Measurements from ENCODE around the gene NELL2.
"Not testable (repeated sequence)": the region's sequence is repeated elsewhere in the genome, so short reads cannot be mapped to it uniquely, and the experiment has no call there.

NELL2 gene

GRCh38 chr12:44834996-44835395, 41.1 kb downstream of the NELL2 start:
- not testable (repeated sequence) for H3K9ac ChIP-seq (ENCODE audit: low read depth, low read length); H3K4me1 ChIP-seq (ENCODE audit: insufficient read depth, low read length); H3K9me3 ChIP-seq (ENCODE audit: control insufficient read depth, insufficient read depth, low read length); H3K36me3 ChIP-seq (ENCODE audit: insufficient read depth, low read length)

DNA sequence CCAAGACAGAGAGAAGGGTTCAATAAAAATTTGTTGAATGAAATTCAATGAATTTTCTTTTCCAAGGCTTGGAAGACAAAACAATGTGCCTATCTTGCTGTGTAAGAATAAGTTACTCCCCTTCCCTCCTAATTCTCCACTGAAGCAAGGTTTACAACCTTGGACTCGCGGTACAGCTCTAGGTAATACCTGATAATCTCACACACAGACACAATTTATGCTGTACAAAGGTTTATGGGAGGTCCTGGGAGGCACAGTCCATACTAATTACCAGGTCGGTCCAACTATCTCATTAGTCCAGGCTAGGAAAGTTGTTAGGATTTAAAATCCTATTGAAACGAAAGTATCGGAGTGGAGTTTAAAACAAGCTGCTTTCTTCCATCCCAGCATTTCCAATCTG, 42.6 kb downstream of the NELL2 start:
- no peaks in the 10 kb centered on the region for H3K9me3 ChIP-seq (ENCODE audit: control insufficient read depth, insufficient read depth, low read length)
- H3K9ac ChIP-seq (ENCODE audit: low read depth, low read length) = no peak overlapping the region
- 0 out of 2 replicates have a peak, but pooled peaks cover 3% of the 10 kb centered on the region for H3K4me1 ChIP-seq (ENCODE audit: insufficient read depth, low read length)

DNA sequence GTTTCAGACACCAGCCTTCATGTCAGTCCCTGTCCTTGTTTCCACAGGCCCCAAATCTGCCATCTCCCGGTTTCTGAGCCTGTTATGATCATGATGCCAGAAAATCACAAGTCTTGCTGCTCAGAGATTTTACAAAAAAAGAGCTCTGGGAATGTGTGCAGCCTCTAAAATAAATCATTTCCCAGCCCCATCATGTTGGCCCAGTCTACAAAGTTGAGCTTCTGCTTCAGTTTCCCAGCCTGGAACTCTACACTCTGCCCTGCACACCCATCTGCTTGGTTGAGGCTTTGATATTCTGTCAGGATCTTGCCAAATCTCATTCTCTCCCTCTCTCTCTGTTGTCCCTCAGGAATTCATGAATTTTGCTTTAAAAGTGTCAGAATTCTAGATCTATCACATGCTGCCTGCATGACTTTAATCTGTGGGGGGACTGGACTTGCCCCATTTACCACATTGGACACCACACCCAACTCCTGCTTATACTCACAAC, 45.5 kb downstream of the NELL2 start:
- H3K9ac ChIP-seq (ENCODE audit: low read depth, low read length) = no peak overlapping the region
- H3K9me3 ChIP-seq (ENCODE audit: control insufficient read depth, insufficient read depth, low read length) = no peaks in the 10 kb centered on the region
- H3K4me1 ChIP-seq (ENCODE audit: insufficient read depth, low read length) = 0 out of 2 replicates have a peak, but pooled peaks cover 3% of the 10 kb centered on the region
- no peaks in the 10 kb centered on the region for H3K36me3 ChIP-seq (ENCODE audit: insufficient read depth, low read length)

More for the DNA sequence above, 42.6 kb downstream of the NELL2 start:
- H3K36me3 ChIP-seq (ENCODE audit: insufficient read depth, low read length) = no peaks in the 10 kb centered on the region; the same call in 1 of the 2 replicates

- Histone ChIP-seq H3K9ac (ENCODE audit: low read depth, low read length) (no peak overlapping the region), H3K9me3 (ENCODE audit: control insufficient read depth, insufficient read depth, low read length) (no peaks in the 10 kb centered on the region), H3K36me3 (ENCODE audit: insufficient read depth, low read length) (no peaks in the 10 kb centered on the region), H3K4me1 (ENCODE audit: insufficient read depth, low read length) (0 out of 2 replicates have a peak, but pooled peaks cover 3% of the 10 kb centered on the region)
Observed at GRCh38 chr12:44829045-44829444, 47.1 kb downstream of the NELL2 start.

- H3K9me3 ChIP-seq (ENCODE audit: control insufficient read depth, insufficient read depth, low read length) = no peaks in the 10 kb centered on the region
- H3K36me3 ChIP-seq (ENCODE audit: insufficient read depth, low read length) = no peaks in the 10 kb centered on the region
- H3K9ac ChIP-seq (ENCODE audit: low read depth, low read length) = no peak overlapping the region
- 0 out of 2 replicates have a peak, but pooled peaks cover 3% of the 10 kb centered on the region for H3K4me1 ChIP-seq (ENCODE audit: insufficient read depth, low read length)
Observed at GRCh38 chr12:44827832-44828438, 48.2 kb downstream of the NELL2 start.

- H3K4me1 ChIP-seq (ENCODE audit: insufficient read depth, low read length); H3K9ac ChIP-seq (ENCODE audit: low read depth, low read length); H3K9me3 ChIP-seq (ENCODE audit: control insufficient read depth, insufficient read depth, low read length); H3K36me3 ChIP-seq (ENCODE audit: insufficient read depth, low read length): not testable (repeated sequence)
Observed at GRCh38 chr12:44821702-44822101, 54.4 kb downstream of the NELL2 start.

- Histone ChIP-seq H3K36me3 (ENCODE audit: insufficient read depth, low read length) (no peaks in the 10 kb centered on the region), H3K4me1 (ENCODE audit: insufficient read depth, low read length) (no peaks in the 10 kb centered on the region), H3K9me3 (ENCODE audit: control insufficient read depth, insufficient read depth, low read length) (no peaks in the 10 kb centered on the region), H3K9ac (ENCODE audit: low read depth, low read length) (no peak overlapping the region)
Observed at GRCh38 chr12:44819884-44820283, 56.2 kb downstream of the NELL2 start.

- H3K9ac ChIP-seq (ENCODE audit: low read depth, low read length) = no peak overlapping the region
- no peaks in the 10 kb centered on the region for H3K36me3 ChIP-seq (ENCODE audit: insufficient read depth, low read length)
- no peaks in the 10 kb centered on the region for H3K4me1 ChIP-seq (ENCODE audit: insufficient read depth, low read length)
- no peaks in the 10 kb centered on the region for H3K9me3 ChIP-seq (ENCODE audit: control insufficient read depth, insufficient read depth, low read length)
Observed at GRCh38 chr12:44817687-44818086, 58.4 kb downstream of the NELL2 start.

- Histone ChIP-seq H3K9me3 (ENCODE audit: control insufficient read depth, insufficient read depth, low read length) (no peaks in the 10 kb centered on the region), H3K4me1 (ENCODE audit: insufficient read depth, low read length) (no peaks in the 10 kb centered on the region), H3K9ac (ENCODE audit: low read depth, low read length) (no peak overlapping the region), H3K36me3 (ENCODE audit: insufficient read depth, low read length) (no peaks in the 10 kb centered on the region)
Observed at GRCh38 chr12:44816446-44817017, 59.6 kb downstream of the NELL2 start.

DNA sequence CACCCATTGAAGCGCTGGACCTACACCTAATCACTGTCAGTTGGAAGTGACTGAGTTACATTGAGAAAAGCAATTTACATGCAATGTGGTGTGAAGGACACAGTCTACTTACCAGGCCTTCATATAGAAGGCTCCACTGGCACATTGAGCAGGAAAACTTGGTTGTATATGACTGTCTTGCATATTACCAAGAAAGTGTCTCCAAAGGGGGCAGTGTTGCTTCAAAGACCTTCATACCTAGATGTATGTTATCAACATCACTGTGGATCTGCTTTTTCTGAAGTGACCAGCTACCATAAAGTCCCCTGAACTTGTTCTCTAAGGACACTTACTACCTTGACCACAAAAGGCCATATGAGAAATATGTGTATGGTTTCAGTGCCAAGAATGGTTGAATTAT, 64.1 kb downstream of the NELL2 start:
- Histone ChIP-seq H3K36me3 (ENCODE audit: insufficient read depth, low read length) (no peaks in the 10 kb centered on the region), H3K9me3 (ENCODE audit: control insufficient read depth, insufficient read depth, low read length) (no peaks in the 10 kb centered on the region), H3K4me1 (ENCODE audit: insufficient read depth, low read length) (no peaks in the 10 kb centered on the region)

DNA sequence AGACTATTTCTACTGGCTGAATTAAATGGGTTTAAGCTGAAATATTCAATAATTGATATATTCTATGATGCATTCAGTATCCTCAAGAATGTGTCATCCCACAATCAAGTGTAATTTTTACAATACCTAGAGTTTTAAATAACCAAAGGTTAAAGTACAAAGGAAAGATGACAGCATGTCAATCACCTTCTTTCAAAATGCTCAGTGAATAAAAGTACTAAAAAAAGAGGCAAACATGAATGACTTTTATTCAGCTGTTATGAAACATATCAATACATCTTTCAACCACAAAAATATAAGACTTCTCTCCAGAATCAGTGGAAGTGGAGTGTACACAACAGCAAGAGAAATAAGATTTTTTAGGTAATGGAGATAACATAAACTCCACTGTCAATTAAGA, 72.0 kb downstream of the NELL2 start:
- Histone ChIP-seq H3K4me1 (ENCODE audit: insufficient read depth, low read length) (no peaks in the 10 kb centered on the region), H3K36me3 (ENCODE audit: insufficient read depth, low read length) (no peaks in the 10 kb centered on the region), H3K9me3 (ENCODE audit: control insufficient read depth, insufficient read depth, low read length) (no peaks in the 10 kb centered on the region), H3K9ac (ENCODE audit: low read depth, low read length) (no peak overlapping the region)

More for the DNA sequence above, 64.1 kb downstream of the NELL2 start:
- H3K9ac ChIP-seq (ENCODE audit: low read depth, low read length) = no peak overlapping the region

DNA sequence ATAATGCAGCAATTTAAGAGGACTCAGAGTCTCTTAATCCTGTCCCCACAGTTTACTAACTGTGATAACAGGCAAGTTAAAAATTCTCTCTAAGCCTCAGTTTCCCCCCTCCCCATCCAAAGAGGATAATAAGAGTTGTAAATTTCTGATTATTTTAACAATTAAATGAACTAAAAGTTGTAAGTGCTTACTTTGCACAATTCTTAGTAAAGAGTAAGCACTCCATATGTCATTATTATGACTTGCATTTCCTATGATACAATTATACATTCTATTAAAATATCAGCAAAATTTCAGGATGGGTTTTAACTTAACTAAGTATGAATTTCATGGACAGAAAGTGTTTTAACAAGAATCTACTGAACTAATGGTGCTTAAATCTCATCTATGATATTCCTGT, 80.1 kb downstream of the NELL2 start:
- Histone ChIP-seq H3K9me3 (ENCODE audit: control insufficient read depth, insufficient read depth, low read length) (no peaks in the 10 kb centered on the region), H3K36me3 (ENCODE audit: insufficient read depth, low read length) (no peaks in the 10 kb centered on the region), H3K9ac (ENCODE audit: low read depth, low read length) (no peak overlapping the region), H3K4me1 (ENCODE audit: insufficient read depth, low read length) (no peaks in the 10 kb centered on the region)

- H3K9me3 ChIP-seq (ENCODE audit: control insufficient read depth, insufficient read depth, low read length) = no peaks in the 10 kb centered on the region
Observed at GRCh38 chr12:44788731-44789130, 87.4 kb downstream of the NELL2 start.

GRCh38 chr12:44780221-44780790, 95.8 kb downstream of the NELL2 start:
- Histone ChIP-seq H3K36me3 (ENCODE audit: insufficient read depth, low read length) (no peaks in the 10 kb centered on the region), H3K9ac (ENCODE audit: low read depth, low read length) (no peak overlapping the region), H3K4me1 (ENCODE audit: insufficient read depth, low read length) (no peaks in the 10 kb centered on the region), H3K9me3 (ENCODE audit: control insufficient read depth, insufficient read depth, low read length) (no peaks in the 10 kb centered on the region; the same call in 1 of the 2 replicates)

More at GRCh38 chr12:44788731-44789130, 87.4 kb downstream of the NELL2 start:
- Histone ChIP-seq H3K9ac (ENCODE audit: low read depth, low read length) (no peak overlapping the region), H3K36me3 (ENCODE audit: insufficient read depth, low read length) (no peaks in the 10 kb centered on the region), H3K4me1 (ENCODE audit: insufficient read depth, low read length) (no peaks in the 10 kb centered on the region)

GRCh38 chr12:44779766-44780165, 96.3 kb downstream of the NELL2 start:
- no peaks in the 10 kb centered on the region for H3K36me3 ChIP-seq (ENCODE audit: insufficient read depth, low read length)
- no peak overlapping the region for H3K9ac ChIP-seq (ENCODE audit: low read depth, low read length)
- H3K4me1 ChIP-seq (ENCODE audit: insufficient read depth, low read length) = no peaks in the 10 kb centered on the region
- no peaks in the 10 kb centered on the region; the same call in 1 of the 2 replicates for H3K9me3 ChIP-seq (ENCODE audit: control insufficient read depth, insufficient read depth, low read length)

All from ES-I3 (cell line).